Endothelial cell of umbilical vein (primary cell): ENCODE data around the gene DNAI2. TPM values are rescaled to one million over a fixed set of nuclear protein-coding genes. Genes with fewer than 3 reads are reported as not detected.

Experiments
- Bru-seq: library from RNA; stranded (reverse); fragments of 400-500 nt; gene quantifications from one replicate; lab custom pipeline; 2021; lab: Mats Ljungman, UMichigan
- BruChase-seq, 2 experiments: library from RNA; stranded (reverse); fragments of 400-500 nt; gene quantifications; one replicate each; lab custom pipeline; 2021; lab: Mats Ljungman, UMichigan
- BruUV-seq: library from RNA; stranded (reverse); fragments of 400-500 nt; replicated peaks from 2 replicates; lab custom pipeline; 2021; lab: Mats Ljungman, UMichigan
- CTCF ChIA-PET: fragments of 300-600, 350-600 bp; sonication (Branson Sonifier 250); formaldehyde crosslinking; loops from one replicate; lab custom pipeline; 2021; ENCODE audit warnings: antibody characterized with exemption, inconsistent platforms; lab: Charles Lee
- POLR2A ChIA-PET: fragments of 300-600, 350-600 bp; sonication (Branson Sonifier 250); formaldehyde crosslinking; loops from one replicate; lab custom pipeline; 2021; ENCODE audit warnings: antibody characterized with exemption, inconsistent platforms; lab: Charles Lee
- DNase-seq: peaks from one replicate; pipeline ENCODE4 v3.0.0-alpha.2; 2011; ENCODE audit warnings: low read depth, low spot score
- FAIRE-seq: peaks from 2 replicates; lab custom pipeline; 2011; peaks lifted over from hg19 to GRCh38; lab: Jason Lieb, UNC
- H2AFZ ChIP-seq: 2 replicates; pipeline ENCODE4 v1.6.0; 2012; ENCODE audit warnings: low read depth, low read length, control low read depth, inconsistent platforms
- H3K27ac ChIP-seq: 2 replicates; pipeline ENCODE4 v1.5.1; 2011; ENCODE audit warnings: low read depth, mild to moderate bottlenecking, control low read depth, low read length, moderate library complexity; ENCODE audit not compliant: insufficient read depth
- H3K27me3 ChIP-seq, 2 experiments: 2 replicates each; pipeline versions ENCODE4 v1.6.0 to v1.6.1; 2011; ENCODE audit warnings: low read length in 2 of 2, mixed read lengths in 1 of 2; ENCODE audit not compliant: control insufficient read depth in 2 of 2, insufficient read depth in 2 of 2
- H3K36me3 ChIP-seq, 2 experiments: 2 replicates in 1 of 2; 3 replicates in 1 of 2; pipeline ENCODE4 v1.5.1; 2011; ENCODE audit warnings: low read length in 2 of 2, mild to moderate bottlenecking in 1 of 2, moderate library complexity in 1 of 2; ENCODE audit not compliant: control insufficient read depth in 2 of 2, insufficient read depth in 2 of 2; ENCODE audit errors: extremely low read depth in 1 of 2
- H3K4me1 ChIP-seq: 3 replicates; pipeline ENCODE4 v1.5.1; 2011; ENCODE audit warnings: mild to moderate bottlenecking, low read length; ENCODE audit not compliant: control insufficient read depth, insufficient read depth; ENCODE audit errors: extremely low read depth
- H3K4me2 ChIP-seq: 2 replicates; pipeline ENCODE4 v1.6.1; 2011; ENCODE audit warnings: low read length, control low read depth, mixed read lengths; ENCODE audit not compliant: insufficient read depth
- H3K4me3 ChIP-seq, 3 experiments: fragments of 200-600 bp in 1 of 3; sonication (generic), shearing (Covaris generic) in 1 of 3; replicated peaks in 1 of 3; 2 replicates each; pipeline ENCODE4 v1.5.1; 2011 to 2016; ENCODE audit warnings: control low read depth in 3 of 3, low read length in 3 of 3, mild to moderate bottlenecking in 2 of 3, inconsistent platforms in 1 of 3, low read depth in 1 of 3, moderate library complexity in 1 of 3; ENCODE audit not compliant: insufficient read depth in 1 of 3
- H3K79me2 ChIP-seq: 2 replicates; pipeline ENCODE4 v1.6.0; 2012; ENCODE audit warnings: low read length, inconsistent platforms; ENCODE audit not compliant: control insufficient read depth, insufficient read depth
- H3K9ac ChIP-seq: replicated peaks from 2 replicates; pipeline ENCODE3; 2011; ENCODE audit warnings: low read length, control low read depth; ENCODE audit not compliant: insufficient read depth; ENCODE audit errors: extremely low read depth
- H3K9me1 ChIP-seq: replicated peaks from 3 replicates; pipeline ENCODE4 v1.6.0; 2011; ENCODE audit warnings: mild to moderate bottlenecking, low read length; ENCODE audit not compliant: control insufficient read depth, insufficient read depth; ENCODE audit errors: extremely low read depth
- H3K9me3 ChIP-seq: replicated peaks from 2 replicates; pipeline ENCODE4 v1.5.1; 2012; ENCODE audit warnings: low read length, inconsistent platforms; ENCODE audit not compliant: control insufficient read depth, insufficient read depth
- H4K20me1 ChIP-seq: replicated peaks from 2 replicates; pipeline ENCODE3; 2011; ENCODE audit warnings: mild to moderate bottlenecking, low read length; ENCODE audit not compliant: control insufficient read depth, insufficient read depth; ENCODE audit errors: extremely low read depth
- EZH2 ChIP-seq: IDR thresholded peaks from 2 replicates; pipeline ENCODE4 v1.6.1; 2012; ENCODE audit warnings: borderline replicate concordance, low read depth, mild to moderate bottlenecking, moderate library complexity, low read length, inconsistent platforms; ENCODE audit not compliant: severe bottlenecking
- FOS ChIP-seq: IDR thresholded peaks from 2 replicates; pipeline ENCODE4 v1.6.1; 2011; ENCODE audit warnings: mild to moderate bottlenecking, low read length, moderate library complexity, borderline replicate concordance; ENCODE audit not compliant: insufficient read depth
- GATA2 ChIP-seq: IDR thresholded peaks from 2 replicates; pipeline ENCODE4 v1.7.0; 2011; ENCODE audit warnings: low read depth, mild to moderate bottlenecking, moderate library complexity, mixed read lengths, low read length; ENCODE audit not compliant: insufficient read length, insufficient read depth
- JUN ChIP-seq: IDR thresholded peaks from 2 replicates; pipeline ENCODE4 v1.6.1; 2011; ENCODE audit warnings: borderline replicate concordance, low read depth; ENCODE audit not compliant: insufficient read length, insufficient read depth
- MYC ChIP-seq: IDR thresholded peaks from one replicate; pipeline ENCODE4 v1.6.1; 2011; ENCODE audit warnings: mild to moderate bottlenecking, low read depth, low read length
- POLR2A ChIP-seq: IDR thresholded peaks from 2 replicates; pipeline ENCODE4 v1.6.1; 2012; ENCODE audit warnings: low read depth, mild to moderate bottlenecking, control low read depth, low read length
- POLR2AphosphoS5 ChIP-seq: IDR thresholded peaks from 2 replicates; pipeline ENCODE4 v1.6.1; 2012; ENCODE audit warnings: low read depth, mild to moderate bottlenecking, control low read depth, low read length, moderate library complexity; ENCODE audit not compliant: insufficient read depth
- dilution Hi-C: fragments of 300-500 bp; cut with MboI; formaldehyde crosslinking; loops from one replicate; pipeline ENCODE4 v1.15.0; 2019; ENCODE audit warnings: low sequenced_read_pairs; ENCODE audit not compliant: extremely low pct_ligation_motif_present
- intact Hi-C: fragments of 100-400 bp; cut with micrococcal nuclease; formaldehyde crosslinking; loops from one replicate; pipeline ENCODE4 v1.10.0; 2022
- long read RNA-seq: library from polyadenylated mRNA; stranded (forward); transcript quantifications from one replicate; pipeline ENCODE4 v2.0.0, GENCODE V29; 2021
- polyA minus RNA-seq, 3 experiments: library from RNA; depleted of rRNA, polyadenylated mRNA; stranded (reverse); fragments of >200 nt; gene quantifications; 1 replicate in 1 of 3; 2 replicates in 2 of 3; pipeline ENCODE4 v1.2.3, GENCODE V29; 2011
- polyA plus RNA-seq, 4 experiments: library from polyadenylated mRNA; depleted of rRNA in 3 of 4; stranded (reverse) in 3 of 4; unstranded in 1 of 4; fragments of >200 nt; gene quantifications; 2 replicates each; pipeline versions ENCODE4 v1.2.1 to v1.2.3, GENCODE V29; 2011 to 2012; ENCODE audit warnings: missing spikeins in 1 of 4
- total RNA-seq: library from RNA; stranded (reverse); gene quantifications from 2 replicates; pipeline ENCODE4 v1.2.3, GENCODE V29; 2021
- TF ChIP-seq, protein P1 (sequence below): IDR thresholded peaks from 2 replicates; pipeline ENCODE4 v1.6.1; 2011; ENCODE audit not compliant: insufficient read depth, insufficient read length
- TF ChIP-seq, protein P2 (sequence below), 2 donors: IDR thresholded peaks; 1 replicate in 1 of 2; 2 replicates in 1 of 2; pipeline ENCODE4 v1.5.1; 2011; ENCODE audit warnings: low read length in 2 of 2, mild to moderate bottlenecking in 2 of 2, moderate library complexity in 2 of 2, control low read depth in 1 of 2, inconsistent platforms in 1 of 2, low read depth in 1 of 2; ENCODE audit not compliant: insufficient read depth in 1 of 2; ENCODE audit errors: extremely low read depth in 1 of 2

The DNAI2 gene, protein sequence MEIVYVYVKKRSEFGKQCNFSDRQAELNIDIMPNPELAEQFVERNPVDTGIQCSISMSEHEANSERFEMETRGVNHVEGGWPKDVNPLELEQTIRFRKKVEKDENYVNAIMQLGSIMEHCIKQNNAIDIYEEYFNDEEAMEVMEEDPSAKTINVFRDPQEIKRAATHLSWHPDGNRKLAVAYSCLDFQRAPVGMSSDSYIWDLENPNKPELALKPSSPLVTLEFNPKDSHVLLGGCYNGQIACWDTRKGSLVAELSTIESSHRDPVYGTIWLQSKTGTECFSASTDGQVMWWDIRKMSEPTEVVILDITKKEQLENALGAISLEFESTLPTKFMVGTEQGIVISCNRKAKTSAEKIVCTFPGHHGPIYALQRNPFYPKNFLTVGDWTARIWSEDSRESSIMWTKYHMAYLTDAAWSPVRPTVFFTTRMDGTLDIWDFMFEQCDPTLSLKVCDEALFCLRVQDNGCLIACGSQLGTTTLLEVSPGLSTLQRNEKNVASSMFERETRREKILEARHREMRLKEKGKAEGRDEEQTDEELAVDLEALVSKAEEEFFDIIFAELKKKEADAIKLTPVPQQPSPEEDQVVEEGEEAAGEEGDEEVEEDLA
- total RNA-seq (not detected in 2 replicates), polyA plus RNA-seq (not detected in 2 replicates), polyA minus RNA-seq (not detected in 2 replicates), Bru-seq, nascent RNA (not detected), BruChase-seq, experiment 1, labeled RNA remaining after a 6-hour chase (not detected), BruChase-seq, experiment 2, labeled RNA remaining after a 2-hour chase (not detected)
- polyA plus RNA-seq (2011; cell fraction: cytosol; rRNA removed), result not detected in 2 replicates
- not detected in 2 replicates for polyA plus RNA-seq (2011; cell fraction: nucleus; rRNA removed)
- polyA plus RNA-seq (2012), result not detected in 2 replicates
- not detected for polyA minus RNA-seq (2011; cell fraction: cytosol; rRNA and poly(A)+ RNA removed)
- not detected in 2 replicates for polyA minus RNA-seq (2011; cell fraction: nucleus; rRNA and poly(A)+ RNA removed)
- long read RNA-seq, result 0 reads

DNA sequence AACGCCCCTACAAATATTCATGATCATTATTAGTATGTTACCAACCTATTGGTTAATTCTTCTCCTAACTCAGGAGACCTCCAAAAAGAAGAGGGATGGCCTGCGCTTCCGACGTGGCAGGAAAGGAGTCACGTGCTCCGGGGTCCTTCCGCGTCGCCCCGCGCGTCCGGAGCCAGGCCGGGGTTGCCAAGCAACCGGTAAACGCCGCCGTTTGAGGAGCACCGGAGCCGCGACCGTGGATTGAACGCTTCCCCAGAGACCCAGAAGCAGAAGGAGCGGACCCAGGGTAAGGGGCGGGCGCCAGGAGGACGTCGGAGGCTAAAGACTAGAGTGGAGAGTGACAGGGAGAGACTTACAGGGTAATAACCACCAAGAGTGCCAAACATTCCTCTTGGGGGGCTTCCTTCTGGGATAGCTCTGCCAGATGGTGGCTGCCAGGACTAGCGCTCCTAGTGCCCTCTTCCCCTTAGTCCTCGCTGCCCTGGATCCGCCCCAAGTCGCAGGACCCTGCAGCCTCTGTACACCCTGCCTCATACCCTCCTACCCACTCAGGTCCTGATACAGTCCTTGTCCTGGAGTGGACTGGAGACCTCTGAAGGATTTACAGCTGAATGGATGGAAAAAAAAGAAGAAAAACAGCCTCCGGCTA is at the start of gene DNAI2:
DNAI2 (plus strand) TSS at position 175 of the 649 bp plus-strand sequence. CDS start 7,584 bp downstream, outside the sequence.
- no peak within 1 kb of the TSS for H3K27ac ChIP-seq
- FAIRE-seq (no peak), DNase-seq (no peak)
- H4K20me1 ChIP-seq, result no peaks in the 10 kb centered on the region
- ChIA-PET POLR2A (no interaction called here), CTCF (no interaction called here)
- dilution Hi-C loops, result no loop called here
- no peak within 1 kb of the TSS for H3K4me2 ChIP-seq
- H3K27me3 ChIP-seq, result no peaks in the 10 kb centered on the region
- H3K4me1 ChIP-seq, result no peaks in the 10 kb centered on the region
- no TSS peak for BruUV-seq
- H3K36me3 ChIP-seq, result no peaks in the 10 kb centered on the region
- TF ChIP-seq MYC (no peak), EZH2 (no peak), POLR2A (no peak), FOS (no peak), POLR2AphosphoS5 (no peak), GATA2 (no peak), JUN (no peak)
- TF ChIP-seq, protein P1, sequence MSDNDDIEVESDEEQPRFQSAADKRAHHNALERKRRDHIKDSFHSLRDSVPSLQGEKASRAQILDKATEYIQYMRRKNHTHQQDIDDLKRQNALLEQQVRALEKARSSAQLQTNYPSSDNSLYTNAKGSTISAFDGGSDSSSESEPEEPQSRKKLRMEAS, result no peak
- TF ChIP-seq, protein P2, sequence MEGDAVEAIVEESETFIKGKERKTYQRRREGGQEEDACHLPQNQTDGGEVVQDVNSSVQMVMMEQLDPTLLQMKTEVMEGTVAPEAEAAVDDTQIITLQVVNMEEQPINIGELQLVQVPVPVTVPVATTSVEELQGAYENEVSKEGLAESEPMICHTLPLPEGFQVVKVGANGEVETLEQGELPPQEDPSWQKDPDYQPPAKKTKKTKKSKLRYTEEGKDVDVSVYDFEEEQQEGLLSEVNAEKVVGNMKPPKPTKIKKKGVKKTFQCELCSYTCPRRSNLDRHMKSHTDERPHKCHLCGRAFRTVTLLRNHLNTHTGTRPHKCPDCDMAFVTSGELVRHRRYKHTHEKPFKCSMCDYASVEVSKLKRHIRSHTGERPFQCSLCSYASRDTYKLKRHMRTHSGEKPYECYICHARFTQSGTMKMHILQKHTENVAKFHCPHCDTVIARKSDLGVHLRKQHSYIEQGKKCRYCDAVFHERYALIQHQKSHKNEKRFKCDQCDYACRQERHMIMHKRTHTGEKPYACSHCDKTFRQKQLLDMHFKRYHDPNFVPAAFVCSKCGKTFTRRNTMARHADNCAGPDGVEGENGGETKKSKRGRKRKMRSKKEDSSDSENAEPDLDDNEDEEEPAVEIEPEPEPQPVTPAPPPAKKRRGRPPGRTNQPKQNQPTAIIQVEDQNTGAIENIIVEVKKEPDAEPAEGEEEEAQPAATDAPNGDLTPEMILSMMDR (IDR thresholded peaks at IDR 0.05; ENCODE audit: extremely low read depth in 1 of 2, insufficient read depth in 1 of 2, low read depth in 1 of 2, low read length in 2 of 2), result no peak
- H3K9ac ChIP-seq, result no peak within 1 kb of the TSS
- no peak within 1 kb of the TSS for H3K4me3 ChIP-seq
- no peaks in the 10 kb centered on the region for H3K9me1 ChIP-seq
- H3K9me3 ChIP-seq, result no peaks in the 10 kb centered on the region
- H2AFZ ChIP-seq, result no peak within 1 kb of the TSS
- H3K79me2 ChIP-seq, result no peaks in the 10 kb centered on the region
- intact Hi-C loops, result no loop called here
